Measurements from ENCODE around the gene KMT2D.

Gene KMT2D

GRCh38 chr12:49027846-49028555 lies 32.6 kb downstream of the KMT2D start:
- Histone ChIP-seq H3K4me2 (ENCODE audit: insufficient read depth, low read length) (no peak overlapping the region), H2AFZ (ENCODE audit: low read depth, low read length) (no peak overlapping the region), H3K79me2 (ENCODE audit: insufficient read depth, low read length) (0 out of 2 replicates have a peak, but pooled peaks cover 4% of the 10 kb centered on the region), H3K4me1 (ENCODE audit: insufficient read depth, low read length) (no peaks in the 10 kb centered on the region), H3K9ac (ENCODE audit: low read depth, low read length) (no peak overlapping the region), H4K20me1 (ENCODE audit: insufficient read depth, low read length) (peaks cover 51% of the 10 kb centered on the region), H3K27me3 (ENCODE audit: insufficient read depth, low read length, poor library complexity) (no peaks in the 10 kb centered on the region), H3K9me3 (ENCODE audit: insufficient read depth, low read length, severe bottlenecking) (no peaks in the 10 kb centered on the region), H3K4me3 (ENCODE audit: low read depth in 1 of 2, low read length in 2 of 2) (no peak overlapping the region), H3K36me3 (ENCODE audit: insufficient read depth, low read length) (peaks cover 98% of the 10 kb centered on the region), H3K27ac (ENCODE audit: low read length) (no peak overlapping the region)
- DNase-seq (no peak), ATAC-seq (ENCODE audit: insufficient read depth, low read depth) (no peak)
- TF ChIP-seq EZH2 (IDR thresholded peaks at IDR 0.05; ENCODE audit: borderline replicate concordance, low read depth, low read length, severe bottlenecking) = no peak
- TF ChIP-seq, protein P1, sequence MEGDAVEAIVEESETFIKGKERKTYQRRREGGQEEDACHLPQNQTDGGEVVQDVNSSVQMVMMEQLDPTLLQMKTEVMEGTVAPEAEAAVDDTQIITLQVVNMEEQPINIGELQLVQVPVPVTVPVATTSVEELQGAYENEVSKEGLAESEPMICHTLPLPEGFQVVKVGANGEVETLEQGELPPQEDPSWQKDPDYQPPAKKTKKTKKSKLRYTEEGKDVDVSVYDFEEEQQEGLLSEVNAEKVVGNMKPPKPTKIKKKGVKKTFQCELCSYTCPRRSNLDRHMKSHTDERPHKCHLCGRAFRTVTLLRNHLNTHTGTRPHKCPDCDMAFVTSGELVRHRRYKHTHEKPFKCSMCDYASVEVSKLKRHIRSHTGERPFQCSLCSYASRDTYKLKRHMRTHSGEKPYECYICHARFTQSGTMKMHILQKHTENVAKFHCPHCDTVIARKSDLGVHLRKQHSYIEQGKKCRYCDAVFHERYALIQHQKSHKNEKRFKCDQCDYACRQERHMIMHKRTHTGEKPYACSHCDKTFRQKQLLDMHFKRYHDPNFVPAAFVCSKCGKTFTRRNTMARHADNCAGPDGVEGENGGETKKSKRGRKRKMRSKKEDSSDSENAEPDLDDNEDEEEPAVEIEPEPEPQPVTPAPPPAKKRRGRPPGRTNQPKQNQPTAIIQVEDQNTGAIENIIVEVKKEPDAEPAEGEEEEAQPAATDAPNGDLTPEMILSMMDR (IDR thresholded peaks at IDR 0.05; ENCODE audit: borderline replicate concordance, extremely low read depth, low read length, poor library complexity, severe bottlenecking) = no peak

GRCh38 chr12:49026678-49027480 lies 33.7 kb downstream of the KMT2D start:
- H4K20me1 ChIP-seq (ENCODE audit: insufficient read depth, low read length) = peaks cover 40% of the 10 kb centered on the region; the same call in 1 of the 2 replicates
- no peak overlapping the region for H3K9ac ChIP-seq (ENCODE audit: low read depth, low read length)
- ATAC-seq (ENCODE audit: insufficient read depth, low read depth) = no peak

GRCh38 chr12:49026101-49026500 lies 34.5 kb downstream of the KMT2D start:
- Histone ChIP-seq H2AFZ (ENCODE audit: low read depth, low read length) (no peak overlapping the region), H3K4me3 (ENCODE audit: low read depth in 1 of 2, low read length in 2 of 2) (no peak overlapping the region), H3K4me2 (ENCODE audit: insufficient read depth, low read length) (no peak overlapping the region), H3K4me1 (ENCODE audit: insufficient read depth, low read length) (no peaks in the 10 kb centered on the region), H3K9ac (ENCODE audit: low read depth, low read length) (no peak overlapping the region), H3K27me3 (ENCODE audit: insufficient read depth, low read length, poor library complexity) (no peaks in the 10 kb centered on the region), H3K27ac (ENCODE audit: low read length) (no peak overlapping the region), H3K9me3 (ENCODE audit: insufficient read depth, low read length, severe bottlenecking) (no peaks in the 10 kb centered on the region), H3K79me2 (ENCODE audit: insufficient read depth, low read length) (0 out of 2 replicates have a peak, but pooled peaks cover 4% of the 10 kb centered on the region), H3K36me3 (ENCODE audit: insufficient read depth, low read length) (peaks cover 98% of the 10 kb centered on the region), H4K20me1 (ENCODE audit: insufficient read depth, low read length) (peaks cover 34% of the 10 kb centered on the region; the same call in 1 of the 2 replicates)
- no peak for TF ChIP-seq EZH2 (IDR thresholded peaks at IDR 0.05; ENCODE audit: borderline replicate concordance, low read depth, low read length, severe bottlenecking)
- TF ChIP-seq, protein P1 (IDR thresholded peaks at IDR 0.05; ENCODE audit: borderline replicate concordance, extremely low read depth, low read length, poor library complexity, severe bottlenecking) = no peak
- no peak for ATAC-seq (ENCODE audit: insufficient read depth, low read depth)
- no peak for DNase-seq

More at GRCh38 chr12:49026678-49027480, 33.7 kb downstream of the KMT2D start:
- Histone ChIP-seq H3K79me2 (ENCODE audit: insufficient read depth, low read length) (0 out of 2 replicates have a peak, but pooled peaks cover 4% of the 10 kb centered on the region), H3K4me3 (ENCODE audit: low read depth in 1 of 2, low read length in 2 of 2) (no peak overlapping the region), H3K36me3 (ENCODE audit: insufficient read depth, low read length) (peaks cover 98% of the 10 kb centered on the region), H3K9me3 (ENCODE audit: insufficient read depth, low read length, severe bottlenecking) (no peaks in the 10 kb centered on the region), H3K4me1 (ENCODE audit: insufficient read depth, low read length) (no peaks in the 10 kb centered on the region), H3K4me2 (ENCODE audit: insufficient read depth, low read length) (no peak overlapping the region), H3K27ac (ENCODE audit: low read length) (no peak overlapping the region), H2AFZ (ENCODE audit: low read depth, low read length) (no peak overlapping the region), H3K27me3 (ENCODE audit: insufficient read depth, low read length, poor library complexity) (no peaks in the 10 kb centered on the region)
- no peak for TF ChIP-seq EZH2 (IDR thresholded peaks at IDR 0.05; ENCODE audit: borderline replicate concordance, low read depth, low read length, severe bottlenecking)
- TF ChIP-seq, protein P1 (IDR thresholded peaks at IDR 0.05; ENCODE audit: borderline replicate concordance, extremely low read depth, low read length, poor library complexity, severe bottlenecking) = no peak
- DNase-seq = no peak

Data from DND-41 (cell line).